Inflammatory macrophage (primary cell): Measurements from ENCODE around the gene TMCC3.
A peak's percentile ranks its signal among the peaks of the same experiment; 100 is the strongest.

Source experiments
- DNase-seq, 2 donors: peaks; one replicate each; pipeline ENCODE4 v3.0.0-alpha.2; 2020 to 2022

Gene TMCC3

DNA sequence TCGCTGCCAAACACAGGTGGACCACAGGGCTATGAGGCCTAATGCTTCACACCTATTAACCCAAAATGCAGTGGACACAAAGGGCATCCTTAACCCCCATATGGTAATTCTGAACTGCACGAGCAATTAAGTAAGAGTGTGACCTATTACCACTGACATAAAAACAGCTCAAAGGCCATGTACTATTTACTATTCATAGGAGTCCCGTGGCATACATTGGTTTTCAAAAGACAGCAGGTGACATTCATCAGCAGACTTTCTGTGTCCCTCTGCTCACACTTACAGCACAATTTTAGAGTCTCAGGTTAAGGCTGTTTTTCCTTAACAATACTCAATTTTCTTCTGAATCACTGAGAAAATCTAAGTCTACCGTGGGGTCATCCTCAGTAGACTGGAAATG is 23.1 kb upstream of the TMCC3 start:
- DNase-seq: no peak

DNA sequence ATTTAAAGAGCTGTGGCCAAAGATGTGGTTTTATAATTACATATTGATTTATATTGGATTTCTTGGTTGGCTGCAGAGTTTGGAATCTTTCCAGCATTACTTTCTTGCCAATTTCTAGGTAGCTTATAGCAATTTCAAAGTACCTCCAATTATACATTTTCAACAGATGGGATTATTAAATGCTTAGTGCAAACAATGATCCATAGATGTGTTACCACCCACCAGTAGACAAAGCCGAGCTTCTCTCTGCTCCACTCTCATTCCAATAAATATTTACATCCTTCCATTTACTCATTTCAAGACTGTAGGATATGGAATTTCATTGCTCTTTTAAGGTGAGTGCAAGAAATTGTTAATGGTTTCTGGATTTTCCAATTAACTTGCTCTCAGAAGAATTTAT is 21.6 kb upstream of the TMCC3 start:
- no peak for DNase-seq

DNA sequence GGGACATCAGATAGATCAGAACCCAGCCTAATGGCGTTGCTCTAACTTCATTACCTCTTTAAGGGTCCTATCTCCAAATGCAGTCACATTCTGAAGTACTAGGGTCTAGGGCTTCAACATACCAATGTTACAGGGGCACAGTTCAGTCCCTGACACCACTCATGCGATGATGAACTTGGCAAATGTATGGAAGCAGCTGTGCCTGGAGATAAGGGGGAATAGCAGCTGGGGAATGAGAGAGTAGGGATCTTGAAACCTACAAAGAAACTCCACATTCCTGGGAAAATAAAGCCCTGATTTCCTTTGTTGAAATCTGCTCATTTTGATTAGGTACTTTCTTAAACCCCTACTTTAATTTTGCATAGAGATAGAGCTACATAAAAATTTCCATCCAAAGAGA is 20.5 kb upstream of the TMCC3 start:
- DNase-seq: no peak

- DNase-seq: no peak
These were observed 19.7 kb upstream of the TMCC3 start for GRCh38 chr12:94670075-94670474.

DNA sequence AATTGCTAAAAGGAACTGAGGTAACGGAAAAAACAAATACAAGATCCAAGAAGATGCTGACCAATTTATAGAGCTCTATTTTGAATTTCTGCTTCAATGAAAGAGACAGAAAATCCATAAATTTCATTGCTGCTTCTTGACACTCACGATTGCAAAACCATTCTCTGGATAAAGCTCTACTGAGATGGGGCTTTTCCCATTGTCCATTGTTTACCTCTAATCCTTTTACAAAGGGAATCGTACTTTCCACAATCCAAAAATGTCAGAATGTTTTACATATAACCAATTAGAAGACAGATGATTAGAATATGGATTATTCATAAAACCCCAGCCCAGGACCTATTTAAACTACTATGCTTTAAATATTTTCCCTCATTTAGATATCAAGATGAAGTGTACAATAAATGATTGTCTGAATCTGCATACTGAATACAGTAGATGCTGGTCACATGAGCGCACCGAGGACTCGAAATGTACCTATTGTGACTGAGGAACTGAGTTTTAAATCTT is 16.7 kb upstream of the TMCC3 start:
- DNase-seq: no peak

GRCh38 chr12:94666158-94666557 is 15.8 kb upstream of the TMCC3 start:
- no peak for DNase-seq

DNA sequence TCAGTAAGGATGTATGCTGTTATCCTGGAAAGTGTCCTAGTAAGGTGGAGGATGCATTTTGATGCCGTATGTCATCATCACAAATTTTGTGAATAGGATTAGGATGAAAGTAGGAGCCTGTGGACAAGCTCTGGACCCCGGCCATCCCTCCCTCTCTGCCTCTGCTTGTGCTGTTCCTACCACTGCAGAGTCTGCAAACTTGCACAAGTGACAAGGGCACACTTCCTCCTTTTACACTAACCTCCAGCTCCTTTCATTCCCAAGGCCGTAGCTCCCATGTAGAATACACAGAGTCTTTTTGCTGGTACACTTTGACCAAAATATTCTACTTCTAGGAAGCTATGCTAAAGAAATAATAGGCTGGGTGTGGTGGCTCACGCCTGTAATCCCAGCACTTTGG is 13.3 kb upstream of the TMCC3 start:
- peak in 1 of 2 donors; percentile 38 for DNase-seq

DNA sequence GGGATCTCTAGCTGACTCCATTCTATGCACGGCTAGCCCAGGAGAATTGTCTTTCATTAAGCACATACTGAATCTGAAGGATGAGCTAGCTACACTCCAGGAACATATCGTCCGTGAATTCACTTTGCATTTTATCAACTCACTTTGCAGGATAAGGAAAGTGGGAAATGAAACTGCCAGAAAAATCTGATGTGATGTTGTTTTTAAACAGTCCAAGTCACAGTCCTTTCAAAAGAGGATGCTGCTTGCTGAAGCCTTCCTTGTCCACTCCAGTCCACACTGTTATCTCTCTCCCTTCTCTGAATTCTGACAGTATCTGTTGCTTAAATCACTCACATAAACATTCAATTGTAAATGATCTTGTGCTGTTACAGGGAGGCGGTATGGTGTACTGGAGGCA is 12.7 kb upstream of the TMCC3 start:
- peak; percentile 23 to 32 for DNase-seq

DNA sequence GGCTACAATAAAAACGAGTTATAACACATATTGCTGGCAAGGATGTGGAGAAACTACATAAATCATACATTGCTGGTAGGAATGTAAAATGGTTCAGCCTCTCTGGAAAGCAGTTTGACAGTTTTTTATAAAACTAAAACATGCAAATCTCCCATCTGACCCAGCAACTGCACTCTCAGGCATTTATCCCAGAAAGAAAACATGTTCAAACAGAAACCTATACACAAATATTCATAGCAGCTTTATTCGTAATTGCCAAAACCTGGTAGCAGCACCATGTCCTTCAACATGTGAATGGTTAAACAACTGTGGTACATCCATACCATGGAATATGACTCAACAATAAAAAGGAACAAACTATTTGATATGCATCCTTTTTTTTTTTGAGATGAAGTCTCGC is 10.1 kb upstream of the TMCC3 start:
- DNase-seq: no peak

- DNase-seq: no peak
These were observed 9.1 kb upstream of the TMCC3 start for GRCh38 chr12:94659346-94659930.

GRCh38 chr12:94658931-94659330 is 8.6 kb upstream of the TMCC3 start:
- DNase-seq: no peak

DNA sequence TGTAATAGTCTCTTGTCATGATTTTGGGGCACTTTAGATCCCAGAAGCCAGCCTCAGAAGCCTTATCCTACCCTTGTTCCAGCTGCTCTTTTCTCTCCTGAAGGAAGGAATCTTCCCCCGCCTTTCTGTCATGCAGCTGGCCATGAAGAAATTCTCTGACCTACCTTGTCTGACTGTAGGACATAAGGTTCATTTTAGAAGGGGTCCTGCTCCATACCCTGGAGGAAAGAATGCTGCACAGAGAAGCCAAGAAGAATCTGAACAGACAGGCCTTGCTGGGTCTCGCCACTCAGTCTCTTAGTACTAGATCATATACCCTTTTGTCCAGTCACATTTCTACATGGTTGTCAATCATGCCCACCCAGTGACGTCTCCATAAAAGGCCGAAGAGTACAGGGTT is 6.2 kb upstream of the TMCC3 start:
- no peak for DNase-seq

- DNase-seq: peak; percentile 30 to 44
These were observed 811 bp downstream of the TMCC3 start for GRCh38 chr12:94649349-94650142.

DNA sequence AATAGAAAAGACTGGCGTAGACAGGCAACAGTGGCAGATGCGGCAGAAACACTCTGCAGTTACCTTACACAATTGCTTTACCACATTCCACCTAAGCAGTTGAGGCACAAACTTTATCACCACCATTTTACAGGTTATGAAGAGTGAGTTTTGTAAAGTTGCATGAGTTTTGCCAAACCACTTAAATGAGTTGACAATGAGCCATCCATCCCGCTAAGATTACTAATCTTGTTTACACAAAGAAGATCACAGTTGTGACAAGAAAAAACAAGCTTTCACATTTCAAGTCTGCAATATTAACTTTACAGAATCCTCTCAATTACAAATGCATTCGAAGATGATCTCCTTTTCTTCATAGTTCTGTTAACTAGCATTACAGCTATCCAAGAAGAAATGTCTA is 1.8 kb downstream of the TMCC3 start:
- DNase-seq: no peak

- DNase-seq: peak; percentile 85 to 86
These were observed 6.0 kb downstream of the TMCC3 start for GRCh38 chr12:94644141-94644979.

GRCh38 chr12:94643606-94644005 is 6.8 kb downstream of the TMCC3 start:
- peak; percentile 82 to 83 for DNase-seq

DNA sequence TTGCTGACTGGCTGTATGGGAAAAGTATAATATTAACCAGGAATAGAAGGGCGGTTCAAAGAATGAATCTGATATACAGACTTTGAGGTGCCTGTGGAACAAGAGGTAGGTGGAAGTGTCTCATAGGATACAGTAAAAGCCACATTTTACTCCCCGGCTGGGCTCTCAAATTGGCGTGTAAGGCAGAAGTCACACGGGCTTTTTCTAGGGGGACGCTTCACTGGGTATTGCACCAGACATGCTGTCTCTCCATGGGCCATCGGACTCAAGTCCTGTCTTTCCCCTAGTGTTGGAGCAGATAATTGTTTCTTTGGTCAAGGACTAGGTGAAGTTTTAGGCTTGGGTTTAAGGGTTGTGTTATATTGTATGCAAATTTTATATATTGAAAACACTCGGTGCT is 9.1 kb downstream of the TMCC3 start:
- DNase-seq: no peak

GRCh38 chr12:94640134-94640928 is 10.0 kb downstream of the TMCC3 start:
- peak; percentile 95 for DNase-seq

DNA sequence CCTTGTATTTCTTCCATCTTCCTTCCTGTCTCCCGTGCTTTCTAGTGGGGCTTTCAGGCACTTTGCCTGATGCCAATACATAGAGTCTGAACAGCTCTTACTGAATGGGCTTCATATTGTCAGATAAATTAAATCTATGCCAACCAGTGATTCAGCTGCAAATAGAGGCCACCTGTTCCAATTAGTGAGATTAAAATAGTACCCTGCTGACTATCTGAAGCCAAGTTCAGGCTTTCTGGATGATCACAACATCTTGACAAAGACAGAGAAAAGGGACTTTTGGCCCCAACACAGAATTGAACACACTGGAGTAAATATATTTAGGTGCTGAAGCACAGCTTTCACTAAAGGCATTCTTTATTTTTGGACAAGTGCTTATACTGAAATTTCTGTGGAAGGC is 11.8 kb downstream of the TMCC3 start:
- no peak for DNase-seq

- no peak for DNase-seq
These were observed 12.8 kb downstream of the TMCC3 start for GRCh38 chr12:94637390-94638113.

- DNase-seq: no peak
These were observed 13.8 kb downstream of the TMCC3 start for GRCh38 chr12:94636462-94637085.
